Measurements from ENCODE around the gene SORL1.

DNA sequence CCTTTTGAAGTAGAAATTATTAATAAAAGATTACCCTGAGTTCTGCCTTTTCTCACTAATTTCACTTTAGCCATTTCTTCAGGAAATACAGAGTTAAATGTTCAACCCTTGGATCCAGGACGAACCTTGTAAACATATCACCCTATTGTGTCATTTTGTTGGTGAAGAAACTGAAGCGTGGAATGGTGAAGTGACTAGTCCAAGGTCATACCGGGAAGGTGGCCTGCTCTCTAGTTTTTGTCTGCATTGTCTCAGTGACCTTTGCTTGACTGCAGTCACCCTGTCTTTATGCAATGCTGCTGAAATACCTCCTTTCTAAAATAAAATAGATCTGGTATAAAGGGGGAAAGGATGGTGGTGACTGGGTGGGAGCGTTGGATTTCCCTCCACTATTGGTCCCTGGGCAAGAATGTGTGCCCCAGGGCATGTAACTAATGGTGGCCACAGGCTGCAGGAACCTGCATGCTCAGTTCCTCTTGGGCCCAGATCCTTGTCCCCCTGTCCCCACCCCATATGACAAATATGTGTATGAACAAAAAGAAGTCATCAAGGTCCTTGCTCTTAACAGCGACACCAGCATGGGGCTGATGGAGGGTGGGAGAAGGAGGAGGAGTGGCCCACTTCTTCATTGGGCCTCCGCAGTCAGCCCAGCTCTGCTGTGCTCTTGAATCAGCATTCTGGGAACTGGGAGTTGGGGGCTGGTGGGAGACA, 1.6 kb downstream of the SORL1 start:
- TF ChIP-seq EZH2phosphoT487 (IDR thresholded peaks at IDR 0.05; ENCODE audit: insufficient read depth, low read depth), result no peak
- TF ChIP-seq EZH2 (IDR thresholded peaks at IDR 0.05; ENCODE audit: insufficient read depth, poor library complexity, severe bottlenecking), result no peak

All from GM23248 (cell line).